NCI-H146 treated with DMSO at 0.1 percent for 48 hours (cell line): ENCODE measurements around the gene UST.
"Not testable (repeated sequence)": the region's sequence is repeated elsewhere in the genome, so short reads cannot be mapped to it uniquely, and the experiment has no call there.

Experiments used
- DNase-seq: peaks from one replicate; lab custom pipeline; 2025; ENCODE audit not compliant: unreplicated experiment; lab: John Stamatoyannopoulos, UW

UST gene

DNA sequence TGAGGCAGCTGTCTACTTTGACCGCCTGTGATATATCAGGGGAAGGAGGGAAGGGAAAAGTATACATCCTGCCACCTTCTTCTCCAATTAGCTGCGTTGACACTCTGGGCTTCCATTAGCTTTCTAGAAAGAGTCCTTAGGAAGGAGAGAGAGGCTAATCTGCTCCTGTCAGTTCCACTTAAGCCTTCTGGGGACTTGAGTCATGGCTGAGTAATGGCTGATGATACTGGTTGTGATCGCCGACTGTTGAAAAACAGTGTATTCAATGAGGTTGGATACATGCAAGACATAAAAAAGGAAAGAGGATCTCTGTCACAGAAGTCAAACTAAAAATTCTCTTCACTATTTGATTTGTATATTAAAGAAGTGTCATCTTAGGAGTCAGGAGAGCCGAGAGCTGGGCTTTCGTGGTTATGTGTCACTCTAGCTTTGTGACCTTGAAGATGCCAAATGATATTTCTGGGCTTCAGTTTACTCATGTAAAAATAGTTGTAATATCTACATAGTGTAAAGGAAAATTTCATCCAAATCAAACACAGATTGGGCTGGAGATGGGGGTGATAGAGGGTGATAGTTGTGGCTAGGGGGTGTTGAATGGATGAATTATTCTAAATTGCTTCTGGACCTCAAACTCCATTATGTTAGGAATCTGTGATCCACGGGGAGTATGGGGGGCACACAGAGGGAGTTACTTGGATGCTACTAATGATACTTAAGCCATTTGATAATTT lies 189.0 kb downstream of the UST start:
- DNase-seq, result no peak

DNA sequence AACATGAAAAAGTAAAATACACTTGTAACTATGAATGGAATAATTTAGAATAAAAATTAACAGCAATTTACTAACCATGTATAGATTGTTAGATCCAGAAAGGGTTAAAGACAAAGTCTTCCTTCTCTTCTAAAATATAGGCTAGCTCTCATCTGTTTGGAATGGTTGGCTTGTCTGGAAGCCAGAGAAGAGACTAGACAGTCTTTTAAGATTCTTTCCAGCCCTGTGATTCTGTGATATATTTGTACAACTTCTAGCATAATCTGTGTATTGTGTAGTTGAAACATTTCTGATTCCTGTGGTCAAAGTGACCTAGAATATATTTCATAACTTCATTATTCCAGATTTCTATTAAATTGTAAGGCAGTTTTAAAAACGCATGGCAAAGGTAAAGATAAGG lies 196.6 kb downstream of the UST start:
- DNase-seq, result no peak

DNA sequence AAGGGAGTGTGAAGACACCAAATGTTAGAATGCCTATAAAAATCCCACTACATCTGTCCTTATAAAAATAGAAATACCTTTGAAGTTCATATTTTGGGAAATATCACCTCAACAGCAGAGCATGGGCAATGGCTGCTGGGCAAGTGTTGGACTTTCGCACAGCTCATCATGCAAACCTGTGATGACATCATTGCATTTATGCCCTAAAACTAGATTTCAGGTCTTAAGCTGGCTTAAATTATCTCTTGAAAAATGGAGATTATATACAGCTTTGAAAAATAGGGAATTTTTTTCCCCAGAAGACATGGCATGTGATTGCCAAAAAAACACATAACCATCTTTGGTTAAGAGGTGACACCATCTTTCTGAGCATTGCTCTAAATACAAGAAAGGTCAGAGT lies 197.8 kb downstream of the UST start:
- no peak for DNase-seq

DNA sequence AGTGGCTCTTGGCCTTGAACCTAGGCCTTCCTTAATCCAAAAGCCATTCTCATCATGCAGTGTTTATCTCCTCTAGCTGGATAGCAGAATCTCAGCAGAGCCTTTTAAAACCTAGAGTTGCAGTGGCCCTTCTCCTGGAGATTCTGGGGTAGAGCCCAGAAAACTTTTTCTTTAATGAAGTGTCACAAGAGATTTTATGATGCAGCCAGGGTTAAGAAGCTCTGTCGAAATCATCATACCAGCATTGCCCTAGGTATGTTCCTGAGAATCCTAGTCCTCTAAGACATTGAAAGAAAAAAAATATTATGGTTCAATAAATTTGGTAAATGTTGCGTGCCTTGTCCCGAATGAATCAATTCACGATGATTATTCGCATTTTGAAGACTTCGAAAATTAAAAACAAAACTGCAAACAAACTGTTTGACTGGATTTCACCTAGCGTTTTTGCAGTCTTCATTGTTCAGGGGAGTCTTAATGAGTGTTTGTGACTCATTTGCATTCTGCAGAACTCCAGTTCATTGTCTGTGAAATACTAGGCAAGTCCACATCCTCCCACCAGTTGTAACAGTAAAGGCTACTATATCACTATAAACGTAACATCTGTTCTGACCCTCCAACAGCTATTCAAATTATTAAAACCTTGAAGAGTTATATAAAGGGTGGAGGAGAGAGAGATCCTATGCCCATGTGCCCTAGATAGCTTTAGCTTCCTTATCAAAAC lies 198.6 kb downstream of the UST start:
- DNase-seq, result no peak

DNA sequence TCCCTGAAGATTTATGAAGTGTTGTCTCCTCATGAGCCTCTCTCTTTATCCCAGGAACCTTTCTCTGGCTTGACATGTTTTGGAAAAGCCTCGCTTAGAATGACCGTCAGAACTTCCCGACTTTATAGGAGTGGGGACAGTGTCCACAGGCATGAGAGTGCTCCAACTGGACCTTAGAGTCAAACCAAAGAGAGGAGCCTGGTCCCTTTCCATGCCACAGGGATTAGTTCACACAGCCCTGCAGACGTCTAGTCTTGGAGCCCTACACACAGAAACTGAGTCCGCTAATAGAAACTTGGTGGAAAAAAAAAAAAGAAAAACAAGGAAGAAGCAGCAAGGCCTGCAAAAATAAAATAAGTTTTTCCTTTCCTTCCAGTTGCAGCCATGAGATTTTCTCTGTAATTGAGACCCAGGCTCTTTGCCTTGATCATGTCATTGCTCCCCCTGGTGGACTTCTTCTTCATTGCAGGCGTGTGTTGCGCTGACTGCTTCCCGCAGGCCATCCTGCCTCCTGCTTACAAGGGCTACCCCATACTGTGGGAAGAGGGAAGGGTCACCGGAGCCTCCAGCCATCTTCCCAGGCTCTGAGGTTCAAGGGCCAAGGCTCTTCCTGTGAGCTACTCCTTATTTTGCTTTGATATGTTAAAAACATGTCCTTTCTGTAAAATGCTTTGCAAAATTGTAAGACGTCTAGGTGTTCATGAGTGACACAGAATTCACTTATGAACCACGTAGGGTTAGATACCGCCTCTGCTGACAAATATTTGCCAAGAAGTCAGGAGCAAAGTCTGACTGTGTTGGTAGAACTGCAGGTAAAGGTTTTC lies 201.0 kb downstream of the UST start:
- DNase-seq, result peak; percentile 86

DNA sequence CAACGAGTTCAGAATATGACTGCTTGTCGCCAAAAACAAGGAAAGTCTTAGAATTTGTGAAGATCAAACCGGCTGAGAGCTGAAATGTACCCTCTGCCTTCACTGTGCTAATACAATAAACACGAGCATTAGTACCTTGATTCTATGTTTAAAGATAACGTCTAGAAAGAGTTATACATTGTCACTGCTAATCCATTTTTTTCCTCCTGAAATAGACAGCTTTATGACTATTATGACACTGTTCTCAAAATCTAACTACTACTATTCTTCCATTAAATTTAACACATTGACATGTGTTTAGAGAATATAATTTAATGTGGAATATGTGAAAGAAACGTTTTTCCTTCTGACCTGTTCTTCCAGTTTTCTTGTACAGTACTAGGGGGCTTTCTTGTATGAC lies 204.8 kb downstream of the UST start:
- DNase-seq, result no peak

DNA sequence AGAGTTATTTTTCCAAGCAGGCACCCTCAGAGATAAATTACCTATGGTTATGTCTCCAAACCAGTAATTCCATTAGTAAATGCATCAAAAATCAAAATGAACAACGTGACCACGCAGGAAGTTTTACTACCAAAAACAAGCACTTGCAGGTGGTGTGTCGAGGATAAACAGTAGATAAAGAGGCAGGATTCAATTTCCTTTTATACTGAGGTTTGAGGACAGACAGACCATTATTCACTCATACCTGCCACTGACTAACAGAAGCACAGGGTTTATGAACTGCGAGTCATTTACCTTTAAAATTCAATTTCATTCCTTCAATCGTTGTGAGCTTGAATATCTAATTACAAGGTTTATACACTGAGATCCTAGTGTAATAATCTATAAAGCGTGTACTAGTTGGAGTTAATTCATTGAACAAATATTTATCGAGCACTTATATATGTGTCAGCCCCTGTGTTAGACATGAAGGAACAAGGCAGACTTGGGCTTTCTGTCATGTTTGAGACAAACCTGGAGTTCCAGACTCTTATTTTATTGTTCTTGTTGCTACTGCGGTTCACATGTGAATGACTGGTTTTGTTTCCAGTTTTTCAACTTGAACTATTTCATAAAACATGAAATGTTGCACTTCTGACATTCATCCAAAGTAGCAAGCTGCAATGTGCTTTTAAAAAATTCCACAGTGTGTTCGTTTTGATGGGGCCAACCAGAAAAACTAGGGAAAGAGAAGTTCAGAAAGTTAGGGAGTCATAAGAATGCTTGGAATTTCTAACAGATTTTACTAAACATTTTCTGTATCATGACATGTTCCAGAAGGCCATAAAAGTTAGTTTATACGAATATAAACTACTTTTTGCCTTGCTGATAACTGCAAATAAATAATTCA lies 205.6 kb downstream of the UST start:
- DNase-seq, result peak; percentile 84

DNA sequence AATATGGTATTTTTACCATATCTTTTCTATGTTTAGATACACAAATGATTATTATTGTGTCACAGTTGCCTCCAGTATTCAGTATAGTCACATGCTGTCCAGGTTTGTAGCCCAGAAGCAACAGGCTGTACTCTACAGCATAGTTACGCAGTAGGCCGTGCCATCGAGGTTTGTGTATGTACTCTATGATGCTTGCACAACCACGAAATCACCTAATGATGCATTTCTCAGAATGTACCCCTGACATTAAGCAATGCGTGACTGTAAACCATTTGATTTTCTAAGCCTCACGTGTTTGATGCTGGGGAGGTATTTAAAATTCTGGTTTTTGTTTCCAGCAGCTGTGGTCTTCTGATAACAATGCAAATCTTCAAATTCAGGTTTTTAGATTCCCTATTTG lies 207.6 kb downstream of the UST start:
- DNase-seq, result no peak

DNA sequence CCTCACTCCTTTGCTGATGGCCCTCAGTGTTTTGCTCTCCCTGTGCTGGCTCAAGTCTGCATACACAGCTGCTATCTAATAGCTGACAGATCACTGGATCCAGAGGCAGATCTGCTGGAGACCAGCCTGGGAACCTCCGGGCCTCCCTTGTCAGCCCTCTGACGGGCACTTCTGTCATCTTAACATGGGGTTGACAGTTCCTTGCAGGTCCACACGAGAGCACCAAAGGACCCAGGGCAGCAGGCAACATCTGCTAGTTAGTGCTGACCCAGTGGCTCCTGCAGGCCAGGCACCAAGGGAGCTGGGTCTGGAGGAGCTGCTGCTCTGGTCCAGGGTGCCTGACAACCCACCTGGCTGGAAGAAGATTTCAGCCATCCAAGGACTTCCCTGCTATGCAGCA lies 208.1 kb downstream of the UST start:
- DNase-seq, result no peak

DNA sequence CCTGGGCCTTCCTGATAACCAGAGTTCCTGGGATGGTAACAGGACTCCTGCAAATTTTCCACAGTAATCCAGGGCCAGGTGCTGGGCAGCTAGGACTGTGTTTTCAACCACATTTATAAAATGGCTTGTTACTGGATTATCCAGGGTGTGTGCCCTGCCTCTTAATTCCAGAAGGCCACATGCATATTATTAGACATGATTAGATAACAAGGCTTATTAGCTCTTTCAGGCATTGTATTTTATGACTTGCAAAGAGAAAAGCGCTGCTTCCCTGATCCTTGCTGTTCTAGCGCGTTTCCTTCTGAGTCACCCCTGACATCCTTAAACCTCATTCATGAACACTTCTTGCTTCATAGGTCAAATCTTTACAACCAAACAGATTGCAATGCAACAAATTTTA lies 208.6 kb downstream of the UST start:
- DNase-seq, result no peak

DNA sequence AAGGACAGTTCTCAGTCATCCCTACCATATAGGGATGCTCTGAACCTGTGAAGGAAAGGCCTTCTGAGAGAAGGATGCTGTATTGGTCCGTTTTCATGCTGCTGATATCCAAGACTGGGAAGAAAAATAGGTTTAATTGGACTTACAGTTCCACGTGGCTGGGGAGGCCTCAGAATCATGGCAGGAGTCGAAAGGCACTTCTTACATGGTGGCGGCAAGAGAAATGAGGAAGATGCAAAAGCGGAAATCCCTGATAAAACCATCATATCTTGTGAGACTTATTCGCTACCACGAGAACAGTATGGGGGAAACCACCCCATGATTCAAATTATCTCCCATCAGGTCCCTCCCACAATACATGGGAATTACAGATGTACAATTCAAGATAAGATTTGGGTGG lies 209.3 kb downstream of the UST start:
- not testable (repeated sequence) for DNase-seq

DNA sequence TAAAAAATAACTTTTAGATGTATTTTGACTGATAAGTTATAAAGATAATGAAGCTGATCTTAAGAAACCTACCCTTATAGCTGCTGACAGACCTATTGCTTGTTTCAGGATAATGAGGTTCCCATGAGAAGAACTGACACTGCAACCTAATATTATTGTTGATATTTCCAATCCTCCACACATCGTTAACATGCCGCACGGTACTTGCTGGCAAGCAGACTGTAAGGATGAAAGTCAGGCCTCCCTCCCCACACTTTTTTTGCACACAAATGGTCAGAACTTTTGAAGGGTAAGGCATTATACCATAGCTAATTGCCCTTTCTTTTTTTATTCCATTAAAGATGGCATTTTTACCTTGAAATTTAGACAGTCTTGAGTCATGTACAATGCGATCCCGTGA lies 210.9 kb downstream of the UST start:
- no peak for DNase-seq

DNA sequence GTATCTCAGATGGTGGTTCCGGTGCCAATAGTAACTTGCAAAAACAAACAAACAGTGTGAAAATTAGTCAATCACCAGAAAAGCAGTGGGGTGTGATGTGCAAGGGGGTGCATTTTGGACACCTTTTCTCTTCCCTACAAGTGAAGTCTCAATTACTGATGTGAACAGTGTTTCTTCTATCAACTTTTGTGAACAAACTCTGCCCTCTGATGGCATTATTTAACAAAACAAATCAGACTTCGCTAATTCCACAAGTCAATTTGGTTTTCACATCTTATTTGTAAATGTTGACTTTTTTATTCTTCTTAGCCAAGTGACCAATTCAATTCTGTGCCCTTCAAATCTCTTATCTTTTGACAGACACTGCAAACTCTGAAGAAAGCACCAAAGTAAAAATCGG lies 212.2 kb downstream of the UST start:
- DNase-seq, result no peak

DNA sequence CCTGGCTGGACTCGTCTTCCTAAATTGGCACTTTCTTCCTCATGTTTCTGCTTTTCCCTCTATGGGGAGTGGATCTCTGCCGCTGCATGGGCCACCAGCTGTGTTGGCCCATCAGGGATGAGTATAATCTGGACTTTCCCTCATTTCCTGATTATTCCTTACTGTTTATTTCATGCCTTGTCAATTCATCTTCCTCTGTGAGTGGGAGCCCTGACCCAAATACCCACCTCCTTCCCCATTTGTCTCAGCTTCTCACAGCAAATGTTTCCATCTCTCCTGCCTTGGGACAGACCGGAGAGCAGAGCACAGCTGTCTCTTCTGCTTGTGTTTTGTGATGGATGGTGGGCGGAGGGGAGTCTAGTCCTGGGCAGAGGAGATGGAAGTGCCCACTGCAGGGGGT lies 212.7 kb downstream of the UST start:
- DNase-seq, result no peak

DNA sequence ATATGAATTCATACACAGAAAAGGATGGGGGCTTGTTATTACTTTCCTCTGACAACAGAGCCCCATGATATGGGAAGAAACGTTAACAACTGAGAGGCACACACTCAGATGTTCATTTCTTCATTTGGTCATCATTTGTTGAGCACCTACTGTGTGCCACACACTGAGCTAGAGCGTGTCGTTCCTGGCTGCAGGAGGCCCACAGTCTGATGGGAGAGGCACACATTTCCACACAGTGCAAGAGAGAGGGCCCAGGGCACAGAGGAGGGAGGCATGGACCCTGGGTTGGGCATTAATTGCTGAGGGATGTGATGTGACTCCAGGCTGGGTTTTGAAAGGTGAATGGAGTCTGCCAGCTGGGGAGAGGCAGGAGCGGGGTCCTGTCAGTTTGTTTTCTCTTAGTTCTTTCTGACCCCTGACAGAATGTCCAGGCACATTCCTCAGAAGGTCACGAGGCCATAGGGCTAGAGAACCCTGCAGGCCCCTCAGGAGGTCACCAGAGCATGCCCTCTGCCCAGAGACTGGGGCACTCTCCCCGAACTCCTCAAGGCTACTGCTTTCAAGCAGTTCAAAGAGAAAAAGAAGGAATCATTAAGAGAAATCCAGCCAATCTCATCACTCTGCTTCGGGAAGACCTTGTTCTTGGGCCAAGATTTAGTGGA lies 216.2 kb downstream of the UST start:
- DNase-seq, result no peak

DNA sequence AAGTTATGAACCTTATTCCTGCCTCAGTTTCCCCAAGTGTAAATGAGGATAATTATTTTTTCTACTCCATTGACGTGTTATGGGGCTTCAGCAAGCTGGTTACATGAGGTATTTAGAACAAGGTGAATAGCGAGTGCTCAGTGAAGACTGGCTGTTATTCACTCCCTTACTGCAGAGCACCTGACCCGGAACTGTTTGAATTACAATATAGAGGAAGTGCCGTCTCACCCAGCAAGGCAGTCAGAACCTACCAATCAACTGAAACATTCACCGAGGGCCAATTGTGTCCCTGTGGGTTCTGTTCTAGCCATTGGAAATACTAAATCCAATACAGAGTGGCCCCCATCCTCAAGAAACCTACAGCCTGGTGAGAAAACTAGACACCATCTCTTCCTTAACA lies 216.9 kb downstream of the UST start:
- DNase-seq, result no peak

DNA sequence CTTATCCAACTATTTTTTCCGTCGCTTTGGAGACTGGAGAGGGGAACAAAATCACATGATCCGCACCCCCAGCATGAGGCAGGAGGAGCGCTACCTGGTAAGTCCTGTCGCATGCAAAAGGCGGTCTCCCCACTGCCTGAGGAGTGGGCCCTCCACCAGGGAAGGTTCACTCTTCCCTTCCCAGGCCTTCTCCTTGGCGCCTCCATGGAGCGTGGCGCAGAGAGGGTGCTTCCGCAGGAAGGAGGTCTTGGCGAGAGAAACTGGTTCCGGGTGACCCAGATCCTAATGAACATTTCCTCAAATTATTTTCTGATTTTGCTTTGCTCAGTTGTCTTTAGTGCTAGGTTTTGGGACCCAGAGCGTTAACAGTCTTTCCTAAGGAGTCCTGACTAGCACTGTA lies 217.6 kb downstream of the UST start:
- DNase-seq, result no peak

DNA sequence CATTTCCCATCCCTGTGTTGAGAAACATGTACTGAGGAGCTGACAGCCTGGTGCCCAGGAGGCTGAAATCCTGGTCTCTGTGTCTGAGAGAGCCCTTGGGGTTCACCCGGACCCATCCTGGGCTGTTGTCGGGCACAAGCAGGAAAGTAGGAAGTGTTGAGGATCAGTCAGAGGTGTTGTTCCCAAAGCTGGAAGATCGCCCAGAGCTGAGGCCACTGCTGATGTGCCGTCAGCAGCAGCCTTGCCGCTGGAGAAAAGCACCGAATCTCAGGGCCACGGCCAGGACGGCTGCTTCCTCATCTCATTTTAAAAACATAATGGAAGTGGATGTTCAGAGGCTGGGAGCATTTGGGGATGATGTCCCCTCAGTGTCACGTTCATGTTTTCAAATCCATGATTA lies 218.5 kb downstream of the UST start:
- DNase-seq, result no peak

DNA sequence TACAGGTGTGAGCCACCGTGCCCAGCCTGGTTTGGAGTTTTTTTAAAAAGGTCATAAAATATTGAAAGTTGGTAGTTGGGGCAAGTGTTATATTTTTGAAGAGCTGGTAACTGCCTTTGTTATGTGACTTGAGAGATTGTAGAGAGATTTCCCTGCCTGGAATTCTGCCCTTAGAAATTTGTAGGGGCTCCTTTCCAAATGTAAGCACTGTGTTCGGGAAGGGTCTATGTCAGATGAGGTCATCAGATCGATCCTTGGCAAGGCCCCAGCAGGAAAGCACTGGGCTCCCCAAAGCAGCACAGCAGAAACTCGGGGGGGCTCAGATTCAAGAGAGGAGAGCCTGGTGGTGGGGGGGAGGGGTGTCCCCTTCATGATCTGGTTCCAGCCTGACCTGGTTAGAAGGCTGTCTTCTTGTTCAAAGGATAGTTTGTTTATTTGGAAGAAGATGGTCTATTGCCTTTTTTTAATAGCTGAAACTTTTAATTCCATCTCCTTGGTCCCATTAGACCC lies 220.2 kb downstream of the UST start:
- no peak for DNase-seq

DNA sequence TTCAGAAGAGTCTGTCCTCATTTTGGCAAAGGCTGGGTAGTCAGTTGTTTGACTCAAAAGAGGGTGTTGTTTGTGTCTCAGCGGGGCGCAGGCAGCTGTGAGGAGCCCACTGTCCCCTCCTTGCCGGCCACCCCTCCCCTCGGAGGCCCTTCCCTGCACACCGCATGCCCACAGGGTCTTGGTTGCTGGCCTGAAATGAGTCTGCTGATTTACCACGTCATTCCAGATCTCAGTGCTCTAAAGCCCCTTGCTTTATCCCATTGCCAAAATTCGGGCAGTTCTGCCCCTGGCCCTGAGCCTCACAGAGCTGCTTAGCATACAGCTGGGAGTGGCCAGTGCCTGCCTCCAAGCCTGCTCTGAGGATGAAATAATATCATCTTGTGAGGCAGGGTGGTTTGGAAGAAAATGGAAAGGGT lies 220.7 kb downstream of the UST start:
- DNase-seq, result peak; percentile 88
